ENCODE data around the gene PRKCH. TPM values are rescaled to one million over a fixed set of nuclear protein-coding genes. Genes with fewer than 3 reads are reported as not detected.
"Not testable (repeated sequence)": the region's sequence is repeated elsewhere in the genome, so short reads cannot be mapped to it uniquely, and the experiment has no call there.

The PRKCH gene
- total RNA-seq, 1 donor from 2014 or later: 8.1 TPM

- DNase-seq (ENCODE audit: low read depth): no peak
Observed at GRCh38 chr14:61451891-61452400, 130.6 kb downstream of the PRKCH start.

GRCh38 chr14:61452452-61452851 is 131.1 kb downstream of the PRKCH start:
- DNase-seq (ENCODE audit: low read depth): no peak

GRCh38 chr14:61453103-61453767 is 131.9 kb downstream of the PRKCH start:
- no peak for DNase-seq (ENCODE audit: low read depth)

- DNase-seq (ENCODE audit: low read depth): peak; percentile 81
Observed at GRCh38 chr14:61454545-61454944, 133.2 kb downstream of the PRKCH start.

- DNase-seq (ENCODE audit: low read depth): no peak
Observed at GRCh38 chr14:61455351-61455750, 134.0 kb downstream of the PRKCH start.

GRCh38 chr14:61456720-61457119 is 135.3 kb downstream of the PRKCH start:
- DNase-seq (ENCODE audit: low read depth): peak; percentile 87

GRCh38 chr14:61458766-61459165 is 137.4 kb downstream of the PRKCH start:
- no peak for DNase-seq (ENCODE audit: low read depth)

- DNase-seq (ENCODE audit: low read depth): no peak
Observed at GRCh38 chr14:61459229-61459628, 137.8 kb downstream of the PRKCH start.

- DNase-seq (ENCODE audit: low read depth): no peak
Observed at GRCh38 chr14:61460063-61460462, 138.7 kb downstream of the PRKCH start.

- peak; percentile 49 for DNase-seq (ENCODE audit: low read depth)
Observed at GRCh38 chr14:61460718-61461611, 139.6 kb downstream of the PRKCH start.

GRCh38 chr14:61461808-61462275 is 140.5 kb downstream of the PRKCH start:
- peak; percentile 85 for DNase-seq (ENCODE audit: low read depth)

GRCh38 chr14:61462566-61463193 is 141.3 kb downstream of the PRKCH start:
- DNase-seq (ENCODE audit: low read depth): peak; percentile 31

GRCh38 chr14:61463664-61464285 is 142.4 kb downstream of the PRKCH start:
- no peak for DNase-seq (ENCODE audit: low read depth)

GRCh38 chr14:61464539-61465320 is 143.4 kb downstream of the PRKCH start:
- not testable (repeated sequence) for DNase-seq (ENCODE audit: low read depth)

GRCh38 chr14:61466249-61466904 is 145.0 kb downstream of the PRKCH start:
- peak; percentile 84 for DNase-seq (ENCODE audit: low read depth)

GRCh38 chr14:61466905-61467280 is 145.5 kb downstream of the PRKCH start:
- DNase-seq (ENCODE audit: low read depth): no peak

- no peak for DNase-seq (ENCODE audit: low read depth)
Observed at GRCh38 chr14:61467296-61467695, 145.9 kb downstream of the PRKCH start.

- DNase-seq (ENCODE audit: low read depth): no peak
Observed at GRCh38 chr14:61468063-61468825, 146.9 kb downstream of the PRKCH start.

- DNase-seq (ENCODE audit: low read depth): peak; percentile 19
Observed at GRCh38 chr14:61469781-61470180, 148.4 kb downstream of the PRKCH start.

Data from myocyte (in vitro differentiated cells).